Colonic mucosa (tissue), 4 donors: ENCODE data around the gene SELENON. TPM values are rescaled to one million over a fixed set of nuclear protein-coding genes. Genes with fewer than 3 reads are reported as not detected.

Experiments
- DNase-seq: peaks from one replicate; pipeline ENCODE4 v3.0.0-alpha.2; 2020
- H3K27ac ChIP-seq: fragments of 200-600 bp; one replicate; pipeline ENCODE4 v1.8.0; 2021
- H3K27me3 ChIP-seq: fragments of 200-600 bp; one replicate; pipeline ENCODE4 v1.8.0; 2021
- H3K36me3 ChIP-seq: fragments of 200-600 bp; one replicate; pipeline ENCODE4 v1.8.0; 2021
- H3K4me1 ChIP-seq: fragments of 200-600 bp; one replicate; pipeline ENCODE4 v1.8.0; 2021; ENCODE audit warnings: mild to moderate bottlenecking
- H3K4me3 ChIP-seq: fragments of 200-600 bp; one replicate; pipeline ENCODE4 v1.8.0; 2021
- H3K9ac ChIP-seq, 2 donors: one replicate each; pipeline ENCODE4 v1.7.0; 2013; ENCODE audit warnings: control low read depth in 2 of 2, low read depth in 2 of 2, low read length in 2 of 2
- H3K9me3 ChIP-seq: fragments of 200-600 bp; one replicate; pipeline ENCODE4 v1.8.0; 2021
- CTCF ChIP-seq: fragments of 200-600 bp; IDR thresholded peaks from one replicate; pipeline ENCODE4 v1.8.0; 2022; ENCODE audit warnings: antibody characterized with exemption, mild to moderate bottlenecking
- intact Hi-C: fragments of 100-400 bp; cut with DNase I; formaldehyde crosslinking; loops from one replicate; pipeline ENCODE4 v1.14.1; 2022
- total RNA-seq, 2 donors: library from RNA; stranded (reverse); fragmentation: NEBNext Ultra II Directional in 1 of 2; extraction: Animal tissue kit (Norgen Biotek cat#: 25700) in 1 of 2; gene quantifications; one replicate each; pipeline ENCODE4 v1.2.1, GENCODE V29; 2021
- donor health status: healthy.
- donor health status: DM: no; HTN: no; CAD: no.
- donor health status: DM: no; HTN: no; CAD: no.

The SELENON gene
- total RNA-seq, 2 donors from 2014 or later, result 39.6 to 43.3 TPM

GRCh38 chr1:25772164-25772563 lies 27.8 kb upstream of the SELENON start:
- Histone ChIP-seq H3K36me3 (no peaks in the 10 kb centered on the region), H3K9me3 (no peaks in the 10 kb centered on the region), H3K4me3 (no peak overlapping the region), H3K27me3 (no peaks in the 10 kb centered on the region), H3K9ac (no peak overlapping the region), H3K4me1 (peaks cover 16% of the 10 kb centered on the region), H3K27ac (no peak overlapping the region)
- intact Hi-C loops, result no loop called here
- TF ChIP-seq CTCF, result no peak
- DNase-seq, result no peak

- intact Hi-C loops, result no loop called here
- no peak for TF ChIP-seq CTCF
- peaks cover 16% of the 10 kb centered on the region for H3K4me1 ChIP-seq
- H3K27me3 ChIP-seq, result no peaks in the 10 kb centered on the region
- no peak overlapping the region for H3K9ac ChIP-seq
- no peaks in the 10 kb centered on the region for H3K36me3 ChIP-seq
- DNase-seq, result no peak
- H3K27ac ChIP-seq, result no peak overlapping the region
- H3K4me3 ChIP-seq, result no peak overlapping the region
- H3K9me3 ChIP-seq, result no peaks in the 10 kb centered on the region
Measured at GRCh38 chr1:25772692-25773245, 27.2 kb upstream of the SELENON start.

- Histone ChIP-seq H3K27me3 (no peaks in the 10 kb centered on the region), H3K4me1 (peaks cover 16% of the 10 kb centered on the region), H3K9me3 (no peaks in the 10 kb centered on the region), H3K36me3 (no peaks in the 10 kb centered on the region), H3K4me3 (no peak overlapping the region), H3K9ac (peak overlapping the region in 1 of 2 donors; percentile 46), H3K27ac (no peak overlapping the region)
- intact Hi-C loops, result no loop called here
- DNase-seq, result peak; percentile 73
- TF ChIP-seq CTCF, result no peak
Measured at GRCh38 chr1:25773441-25774125, 26.4 kb upstream of the SELENON start.

GRCh38 chr1:25774206-25774803 lies 25.7 kb upstream of the SELENON start:
- Histone ChIP-seq H3K27ac (no peak overlapping the region), H3K9me3 (no peaks in the 10 kb centered on the region), H3K9ac (peak overlapping the region in 1 of 2 donors; percentile 46), H3K4me1 (peaks cover 16% of the 10 kb centered on the region), H3K27me3 (no peaks in the 10 kb centered on the region), H3K36me3 (no peaks in the 10 kb centered on the region), H3K4me3 (no peak overlapping the region)
- no peak for TF ChIP-seq CTCF
- no peak for DNase-seq
- intact Hi-C loops, result no loop called here

- no peaks in the 10 kb centered on the region for H3K27me3 ChIP-seq
- intact Hi-C loops, result no loop called here
- H3K36me3 ChIP-seq, result no peaks in the 10 kb centered on the region
- no peak for TF ChIP-seq CTCF
- H3K9ac ChIP-seq, result no peak overlapping the region
- DNase-seq, result no peak
- no peak overlapping the region for H3K4me3 ChIP-seq
- peaks cover 16% of the 10 kb centered on the region for H3K4me1 ChIP-seq
- no peaks in the 10 kb centered on the region for H3K9me3 ChIP-seq
- no peak overlapping the region for H3K27ac ChIP-seq
Measured at GRCh38 chr1:25774921-25775771, 24.8 kb upstream of the SELENON start.
